HG02588 (cell line): ENCODE results near the gene CIC.

Experiments used
- ATAC-seq: cut with Tn5 transposase; IDR thresholded peaks from one replicate; pipeline ENCODE4 v1.9.1; 2021; ENCODE audit warnings: mild to moderate bottlenecking, moderate library complexity; ENCODE audit not compliant: unreplicated experiment

Gene CIC

GRCh38 chr19:42303876-42304275, 34.8 kb downstream of the CIC start:
- ATAC-seq: no peak

- ATAC-seq: no peak
Measured at GRCh38 chr19:42306646-42307045, 37.6 kb downstream of the CIC start.

- no peak for ATAC-seq
Measured at GRCh38 chr19:42309686-42310085, 40.6 kb downstream of the CIC start.

- no peak for ATAC-seq
Measured at GRCh38 chr19:42311657-42312056, 42.6 kb downstream of the CIC start.

- ATAC-seq: no peak
Measured at GRCh38 chr19:42312370-42312769, 43.3 kb downstream of the CIC start.

GRCh38 chr19:42313096-42313839, 44.2 kb downstream of the CIC start, which contains the start of gene TMEM145:
TMEM145 (plus strand) TSS chr19:42313309; CDS start chr19:42313377, 68 bp downstream.
- no peak for ATAC-seq

- ATAC-seq: no peak
Measured at GRCh38 chr19:42313840-42314755, 45.0 kb downstream of the CIC start.

GRCh38 chr19:42315024-42315423, 46.0 kb downstream of the CIC start:
- no peak for ATAC-seq

- ATAC-seq: no peak
Measured at GRCh38 chr19:42316223-42317211, 47.5 kb downstream of the CIC start.

GRCh38 chr19:42317535-42317934, 48.5 kb downstream of the CIC start:
- no peak for ATAC-seq

- no peak for ATAC-seq
Measured at GRCh38 chr19:42322305-42322704, 53.3 kb downstream of the CIC start.

- no peak for ATAC-seq
Measured at GRCh38 chr19:42323473-42323851, 54.4 kb downstream of the CIC start.

- ATAC-seq: no peak
Measured at GRCh38 chr19:42323852-42324654, 55.0 kb downstream of the CIC start.

- ATAC-seq: no peak
Measured at GRCh38 chr19:42324655-42325307, 55.7 kb downstream of the CIC start.

GRCh38 chr19:42325308-42325895, 56.4 kb downstream of the CIC start, which contains the start of gene MEGF8:
MEGF8 (plus strand) TSS chr19:42325635; CDS start chr19:42326244, 609 bp downstream.
- peak; percentile 88 for ATAC-seq

GRCh38 chr19:42325896-42326771, 57.1 kb downstream of the CIC start:
- peak; percentile 15 for ATAC-seq

GRCh38 chr19:42326969-42327368, 57.9 kb downstream of the CIC start:
- no peak for ATAC-seq

- ATAC-seq: no peak
Measured at GRCh38 chr19:42327381-42327780, 58.3 kb downstream of the CIC start.
